Measurements from ENCODE around the gene PCNT. TPM values are rescaled to one million over a fixed set of nuclear protein-coding genes. Genes with fewer than 3 reads are reported as not detected.

The PCNT gene
- total RNA-seq, 1 donor from 2014 or later, result 11.1 TPM

- H3K36me3 ChIP-seq (ENCODE audit: control insufficient read depth, insufficient read depth, low read length), result peaks cover 17% of the 10 kb centered on the region
- no peak for TF ChIP-seq CTCF (IDR thresholded peaks at IDR 0.05; ENCODE audit: insufficient read depth, low read length, severe bottlenecking)
- no peak for FAIRE-seq
These were observed 102.5 kb downstream of the PCNT start for GRCh38 chr21:46426313-46427046.

GRCh38 chr21:46427516-46427915 lies 103.6 kb downstream of the PCNT start:
- DNase-seq (ENCODE audit: low read depth) (no peak), FAIRE-seq (no peak)
- no peak overlapping the region for H3K4me3 ChIP-seq (ENCODE audit: low read depth, low read length)
- H3K27me3 ChIP-seq (ENCODE audit: control insufficient read depth, insufficient read depth, low read length), result no peaks in the 10 kb centered on the region
- no peak for TF ChIP-seq CTCF (IDR thresholded peaks at IDR 0.05; ENCODE audit: insufficient read depth, low read length, severe bottlenecking)
- peaks cover 24% of the 10 kb centered on the region for H3K36me3 ChIP-seq (ENCODE audit: control insufficient read depth, insufficient read depth, low read length)

More at GRCh38 chr21:46426313-46427046, 102.5 kb downstream of the PCNT start:
- no peak overlapping the region for H3K4me3 ChIP-seq (ENCODE audit: low read depth, low read length)
- no peaks in the 10 kb centered on the region for H3K27me3 ChIP-seq (ENCODE audit: control insufficient read depth, insufficient read depth, low read length)
- no peak for DNase-seq (ENCODE audit: low read depth)

GRCh38 chr21:46428286-46428685 lies 104.3 kb downstream of the PCNT start:
- Histone ChIP-seq H3K36me3 (ENCODE audit: control insufficient read depth, insufficient read depth, low read length) (peaks cover 22% of the 10 kb centered on the region), H3K27me3 (ENCODE audit: control insufficient read depth, insufficient read depth, low read length) (no peaks in the 10 kb centered on the region), H3K4me3 (ENCODE audit: low read depth, low read length) (no peak overlapping the region)
- no peak for FAIRE-seq
- no peak for TF ChIP-seq CTCF (IDR thresholded peaks at IDR 0.05; ENCODE audit: insufficient read depth, low read length, severe bottlenecking)
- no peak for DNase-seq (ENCODE audit: low read depth)

- FAIRE-seq (no peak), DNase-seq (ENCODE audit: low read depth) (no peak)
- Histone ChIP-seq H3K36me3 (ENCODE audit: control insufficient read depth, insufficient read depth, low read length) (peaks cover 22% of the 10 kb centered on the region), H3K27me3 (ENCODE audit: control insufficient read depth, insufficient read depth, low read length) (no peaks in the 10 kb centered on the region), H3K4me3 (ENCODE audit: low read depth, low read length) (no peak overlapping the region)
- no peak for TF ChIP-seq CTCF (IDR thresholded peaks at IDR 0.05; ENCODE audit: insufficient read depth, low read length, severe bottlenecking)
These were observed 105.2 kb downstream of the PCNT start for GRCh38 chr21:46428987-46429710.

GRCh38 chr21:46429754-46430681 lies 106.1 kb downstream of the PCNT start:
- FAIRE-seq (no peak), DNase-seq (ENCODE audit: low read depth) (no peak)
- H3K4me3 ChIP-seq (ENCODE audit: low read depth, low read length), result no peak overlapping the region
- H3K36me3 ChIP-seq (ENCODE audit: control insufficient read depth, insufficient read depth, low read length), result peaks cover 22% of the 10 kb centered on the region
- H3K27me3 ChIP-seq (ENCODE audit: control insufficient read depth, insufficient read depth, low read length), result no peaks in the 10 kb centered on the region
- TF ChIP-seq CTCF (IDR thresholded peaks at IDR 0.05; ENCODE audit: insufficient read depth, low read length, severe bottlenecking), result no peak
